Natural killer cell (primary cell): ENCODE data around the gene CATSPERZ. TPM values are rescaled to one million over a fixed set of nuclear protein-coding genes. Genes with fewer than 3 reads are reported as not detected.

Source experiments
- ATAC-seq, 3 donors: fragments of 150-1000 bp in 2 of 3; fragments of 200-7000 bp in 1 of 3; cut with Tn5 transposase; 1 replicate in 1 of 3; 2 replicates in 2 of 3; pipeline ENCODE4 v1.10.0; 2021; ENCODE audit warnings: mild to moderate bottlenecking in 2 of 3, moderate library complexity in 2 of 3
- DNase-seq, 2 donors: peaks; one replicate each; pipeline versions ENCODE4 v3.0.0 to v3.0.0-alpha.2; 2013 to 2021; ENCODE audit warnings: mixed read lengths in 1 of 2
- H3K27ac ChIP-seq: one replicate; pipeline ENCODE4 v1.5.1; 2013; ENCODE audit warnings: mild to moderate bottlenecking, low read length
- H3K27me3 ChIP-seq: one replicate; pipeline ENCODE4 v1.6.1; 2013; ENCODE audit warnings: low read length; ENCODE audit not compliant: control insufficient read depth, insufficient read depth
- H3K36me3 ChIP-seq: one replicate; pipeline ENCODE4 v1.6.1; 2013; ENCODE audit warnings: low read length; ENCODE audit not compliant: control insufficient read depth, insufficient read depth
- H3K4me1 ChIP-seq: one replicate; pipeline ENCODE4 v1.6.1; 2013; ENCODE audit warnings: low read length; ENCODE audit not compliant: control insufficient read depth, insufficient read depth
- H3K4me3 ChIP-seq: one replicate; pipeline ENCODE4 v1.5.1; 2013; ENCODE audit warnings: low read length
- H3K9me3 ChIP-seq: one replicate; pipeline ENCODE4 v1.6.1; 2013; ENCODE audit warnings: low read length; ENCODE audit not compliant: control insufficient read depth, insufficient read depth
- H3K27ac Mint-ChIP-seq, 2 donors: one replicate each; pipeline ENCODE4 v1.8.0; 2022; ENCODE audit warnings: mild to moderate bottlenecking in 2 of 2, mixed read lengths in 2 of 2, moderate library complexity in 1 of 2
- H3K27me3 Mint-ChIP-seq, 2 donors: one replicate each; pipeline ENCODE4 v1.8.0; 2022; ENCODE audit warnings: low read depth in 2 of 2, mixed read lengths in 2 of 2
- H3K36me3 Mint-ChIP-seq: one replicate; pipeline ENCODE4 v1.8.0; 2022; ENCODE audit warnings: mixed read lengths
- H3K4me1 Mint-ChIP-seq, 2 donors: one replicate each; pipeline ENCODE4 v1.8.0; 2022; ENCODE audit warnings: mixed read lengths in 2 of 2
- H3K4me3 Mint-ChIP-seq: one replicate; pipeline ENCODE4 v1.8.0; 2022; ENCODE audit warnings: mild to moderate bottlenecking, moderate library complexity, mixed read lengths
- H3K9me3 Mint-ChIP-seq, 2 donors: one replicate each; pipeline ENCODE4 v1.8.0; 2022; ENCODE audit warnings: mixed read lengths in 2 of 2
- WGBS: methylation state at CpG from one replicate; pipeline ENCODE4 v1.1.7; 2013; ENCODE audit warnings: missing lambda C conversion rate; ENCODE audit not compliant: insufficient coverage; 5-methylcytosine and 5-hydroxymethylcytosine counted together
- intact Hi-C: fragments of 100-400 bp; cut with micrococcal nuclease; formaldehyde crosslinking; loops from one replicate; pipeline ENCODE4 v1.14.2; 2022
- total RNA-seq, 4 donors: library from RNA; stranded (reverse); fragments of 120-200 nt in 1 of 4; gene quantifications; one replicate each; pipeline versions ENCODE4 v1.2.3 to v1.2.4, GENCODE V29; 2013 to 2022
- TF ChIP-seq, protein P1 (sequence below): fragments of 200-600 bp; IDR thresholded peaks from one replicate; pipeline ENCODE4 v1.8.0; 2022; ENCODE audit warnings: antibody characterized with exemption

Gene CATSPERZ
- total RNA-seq, 3 donors from 2014 or later (not counting 1 experiment from before 2014, with no cell fraction given): 0.80 to 0.90 TPM; not detected in 1

DNA sequence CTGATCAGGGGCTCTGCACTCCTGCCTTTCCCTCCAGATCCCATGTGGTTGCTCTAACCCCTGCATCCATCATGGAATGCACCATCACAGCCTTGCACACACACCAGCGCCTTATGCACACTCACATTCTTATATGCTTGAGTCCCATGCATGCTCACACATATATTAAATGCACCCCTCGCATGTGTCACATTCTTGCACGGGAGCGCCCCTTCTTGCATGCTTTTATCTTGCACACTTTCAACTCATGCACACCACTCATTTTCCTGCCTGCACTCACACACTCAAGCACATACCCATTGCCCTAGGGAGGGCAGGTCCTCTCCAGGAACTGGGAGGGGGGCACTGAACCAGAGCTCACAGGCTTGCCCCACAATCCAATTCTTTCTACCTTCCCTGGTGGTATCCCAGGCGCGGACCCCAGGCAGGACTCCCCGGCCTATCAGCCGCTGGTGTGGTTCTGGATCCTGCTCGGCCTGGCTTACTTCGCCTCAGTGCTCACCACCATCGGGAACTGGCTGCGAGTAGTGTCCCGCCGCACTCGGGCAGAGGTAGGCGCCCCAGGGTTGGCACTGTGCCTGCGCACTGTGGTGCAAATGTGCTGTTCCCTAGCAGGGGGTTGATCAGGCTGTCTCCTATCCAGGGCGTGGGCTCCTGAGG lies 2.3 kb upstream of the CATSPERZ start:
- H3K4me3 Mint-ChIP-seq: no peak overlapping the region
- no peak overlapping the region for H3K27ac Mint-ChIP-seq
- 18% methylated on average over 18 of the region's 18 CpGs for WGBS

DNA sequence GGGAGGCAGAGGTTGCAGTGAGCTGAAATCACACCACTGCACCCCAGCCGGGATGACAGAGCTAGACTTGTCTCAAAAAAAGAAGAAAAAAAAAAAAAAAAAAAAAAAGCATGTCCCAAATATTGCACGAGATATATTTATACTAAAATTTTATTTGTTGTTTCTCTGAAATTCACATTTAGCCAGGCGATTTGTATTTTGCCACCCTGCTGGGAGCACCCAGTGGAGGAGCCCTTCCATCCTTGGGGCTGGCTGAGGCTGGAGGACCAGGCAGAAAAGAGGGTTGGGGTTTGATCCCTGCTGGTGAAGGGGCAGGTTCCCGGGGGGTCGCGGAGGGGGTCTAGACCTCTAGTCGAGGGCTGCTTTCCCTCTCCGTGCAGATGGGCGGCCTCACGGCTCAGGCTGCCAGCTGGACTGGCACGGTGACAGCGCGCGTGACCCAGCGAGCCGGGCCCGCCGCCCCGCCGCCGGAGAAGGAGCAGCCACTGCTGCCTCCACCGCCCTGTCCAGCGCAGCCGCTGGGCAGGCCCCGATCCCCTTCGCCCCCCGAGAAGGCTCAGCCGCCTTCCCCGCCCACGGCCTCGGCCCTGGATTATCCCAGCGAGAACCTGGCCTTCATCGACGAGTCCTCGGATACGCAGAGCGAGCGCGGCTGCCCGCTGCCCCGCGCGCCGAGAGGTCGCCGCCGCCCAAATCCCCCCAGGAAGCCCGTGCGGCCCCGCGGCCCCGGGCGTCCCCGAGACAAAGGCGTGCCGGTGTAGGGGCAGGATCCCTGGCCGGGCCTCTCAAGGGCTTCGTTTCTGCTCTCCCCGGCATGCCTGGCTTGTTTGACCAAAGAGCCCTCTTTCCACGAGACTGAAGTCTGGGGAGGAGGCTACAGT lies 952 bp upstream of the CATSPERZ start:
- Mint-ChIP-seq H3K27me3 (peaks cover 43 to 54% of the 10 kb centered on the region in 2 donors), H3K4me3 (peak overlapping the region; percentile 69), H3K36me3 (no peaks in the 10 kb centered on the region), H3K27ac (peak overlapping the region in 1 of 2 donors; percentile 86), H3K4me1 (peaks cover 10 to 24% of the 10 kb centered on the region in 2 donors), H3K9me3 (no peaks in the 10 kb centered on the region)
- WGBS: 2% methylated on average over 58 of the region's 60 CpGs
- Histone ChIP-seq H3K9me3 (no peaks in the 10 kb centered on the region), H3K4me3 (no peak overlapping the region), H3K4me1 (peaks cover 32% of the 10 kb centered on the region), H3K36me3 (no peaks in the 10 kb centered on the region), H3K27ac (no peak overlapping the region), H3K27me3 (peaks cover 53% of the 10 kb centered on the region)
- DNase-seq: no peak
- intact Hi-C loops: no loop called here
- ATAC-seq: no peak
- TF ChIP-seq, protein P1, sequence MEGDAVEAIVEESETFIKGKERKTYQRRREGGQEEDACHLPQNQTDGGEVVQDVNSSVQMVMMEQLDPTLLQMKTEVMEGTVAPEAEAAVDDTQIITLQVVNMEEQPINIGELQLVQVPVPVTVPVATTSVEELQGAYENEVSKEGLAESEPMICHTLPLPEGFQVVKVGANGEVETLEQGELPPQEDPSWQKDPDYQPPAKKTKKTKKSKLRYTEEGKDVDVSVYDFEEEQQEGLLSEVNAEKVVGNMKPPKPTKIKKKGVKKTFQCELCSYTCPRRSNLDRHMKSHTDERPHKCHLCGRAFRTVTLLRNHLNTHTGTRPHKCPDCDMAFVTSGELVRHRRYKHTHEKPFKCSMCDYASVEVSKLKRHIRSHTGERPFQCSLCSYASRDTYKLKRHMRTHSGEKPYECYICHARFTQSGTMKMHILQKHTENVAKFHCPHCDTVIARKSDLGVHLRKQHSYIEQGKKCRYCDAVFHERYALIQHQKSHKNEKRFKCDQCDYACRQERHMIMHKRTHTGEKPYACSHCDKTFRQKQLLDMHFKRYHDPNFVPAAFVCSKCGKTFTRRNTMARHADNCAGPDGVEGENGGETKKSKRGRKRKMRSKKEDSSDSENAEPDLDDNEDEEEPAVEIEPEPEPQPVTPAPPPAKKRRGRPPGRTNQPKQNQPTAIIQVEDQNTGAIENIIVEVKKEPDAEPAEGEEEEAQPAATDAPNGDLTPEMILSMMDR: no peak

More for the DNA sequence above, 2.3 kb upstream of the CATSPERZ start:
- H3K27me3 Mint-ChIP-seq: peaks cover 43 to 61% of the 10 kb centered on the region in 2 donors
- Histone ChIP-seq H3K36me3 (no peaks in the 10 kb centered on the region), H3K9me3 (no peaks in the 10 kb centered on the region), H3K4me3 (no peak overlapping the region), H3K4me1 (peaks cover 24% of the 10 kb centered on the region), H3K27me3 (peaks cover 56% of the 10 kb centered on the region), H3K27ac (no peak overlapping the region)
- no peaks in the 10 kb centered on the region for H3K36me3 Mint-ChIP-seq
- ATAC-seq: no peak
- intact Hi-C loops: no loop called here
- no peaks in the 10 kb centered on the region for H3K9me3 Mint-ChIP-seq
- peaks cover 6 to 19% of the 10 kb centered on the region in 2 donors for H3K4me1 Mint-ChIP-seq
- TF ChIP-seq, protein P1: no peak
- DNase-seq: peak in 1 of 2 donors; percentile 44

DNA sequence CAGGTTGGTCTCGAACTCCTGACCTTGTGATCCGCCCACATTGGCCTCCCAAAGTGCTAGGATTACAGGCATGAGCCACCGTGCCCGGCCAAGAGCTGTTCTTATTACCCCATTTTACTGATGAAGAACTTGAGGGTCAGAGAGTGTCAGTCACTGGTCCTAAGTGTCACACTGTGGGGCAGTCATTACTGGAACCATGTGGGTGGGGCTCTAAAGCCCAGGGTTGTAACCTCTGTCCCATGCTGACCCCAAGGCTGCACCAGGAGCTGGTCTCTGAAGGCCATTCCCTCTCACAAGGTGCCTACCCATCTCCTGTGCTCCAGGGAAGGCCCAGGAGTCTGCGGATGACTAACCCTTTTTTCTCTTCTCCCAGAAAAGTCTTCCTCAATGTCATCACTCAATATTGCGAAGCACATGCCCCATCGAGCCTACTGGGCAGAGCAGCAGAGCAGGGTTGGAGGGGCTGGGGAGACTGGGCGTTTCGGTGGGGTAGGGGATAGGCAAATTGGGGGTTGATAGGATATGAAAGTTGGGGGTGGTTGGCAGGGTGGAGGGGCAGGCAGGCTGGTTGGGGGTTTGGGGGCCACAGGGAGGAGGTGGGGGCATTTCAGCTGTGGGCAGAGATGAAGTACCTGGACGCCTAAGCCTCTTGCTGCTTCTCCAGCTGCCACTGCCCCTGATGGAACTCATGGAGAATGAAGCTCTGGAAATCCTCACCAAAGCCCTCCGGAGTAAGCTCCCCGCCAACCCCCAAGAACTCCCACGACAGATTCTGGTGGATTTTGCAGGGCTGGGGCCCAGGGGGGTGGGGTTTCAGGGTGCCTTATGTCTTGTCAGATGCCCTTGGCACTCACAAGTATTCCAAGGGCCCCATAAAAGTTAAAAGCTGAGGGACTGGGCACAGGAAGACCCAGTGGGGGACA lies 3.2 kb downstream of the CATSPERZ start:
- H3K27me3 ChIP-seq: peaks cover 23% of the 10 kb centered on the region
- no peaks in the 10 kb centered on the region for H3K9me3 Mint-ChIP-seq
- intact Hi-C loops: loop anchor here (1.0 to 5.0 kb wide), 5 partner anchors 18 to 116 kb away; partner anchors contain the start of genes GPR137, RPS6KA4 and STIP1
- ATAC-seq (no peak), DNase-seq (no peak)
- WGBS: 93% methylated on average over 12 of the region's 13 CpGs
- H3K36me3 ChIP-seq: no peaks in the 10 kb centered on the region
- H3K36me3 Mint-ChIP-seq: no peaks in the 10 kb centered on the region
- H3K27ac Mint-ChIP-seq: peak overlapping the region; percentile 91 to 97
- H3K27ac ChIP-seq: peak overlapping the region; percentile 88
- no peaks in the 10 kb centered on the region for H3K9me3 ChIP-seq
- H3K27me3 Mint-ChIP-seq: peaks cover 6 to 20% of the 10 kb centered on the region in 2 donors
- no peak overlapping the region for H3K4me3 Mint-ChIP-seq
- H3K4me3 ChIP-seq: no peak overlapping the region
- H3K4me1 Mint-ChIP-seq: peaks cover 21 to 37% of the 10 kb centered on the region in 2 donors
- peaks cover 56% of the 10 kb centered on the region for H3K4me1 ChIP-seq
- TF ChIP-seq, protein P1: no peak
